Ovary (tissue), 9 donors: ENCODE results near the gene KCND2. TPM values are rescaled to one million over a fixed set of nuclear protein-coding genes. Genes with fewer than 3 reads are reported as not detected.

Experiments used
- DNase-seq, 5 donors: peaks; one replicate each; pipeline ENCODE4 v3.0.0-alpha.2; 2019 to 2020
- H3K27ac ChIP-seq, 2 donors: fragments of 200-600 bp; one replicate each; pipeline versions ENCODE4 v1.5.1 to v1.8.0; 2019 to 2022
- H3K27me3 ChIP-seq: fragments of 200-600 bp; one replicate; pipeline ENCODE4 v1.8.0; 2022
- H3K36me3 ChIP-seq: fragments of 200-600 bp; sonication (generic); one replicate; pipeline ENCODE4 v1.5.1; 2019
- H3K4me1 ChIP-seq: one replicate; pipeline ENCODE4 v1.8.1; 2013; ENCODE audit warnings: mild to moderate bottlenecking, moderate library complexity; ENCODE audit not compliant: insufficient read depth
- H3K4me3 ChIP-seq: fragments of 200-600 bp; sonication (generic); one replicate; pipeline ENCODE4 v1.5.1; 2017
- H3K9me3 ChIP-seq, 2 donors: fragments of 200-600 bp in 1 of 2; sonication (generic) in 1 of 2; one replicate each; pipeline versions ENCODE4 v1.5.1 to v1.8.1; 2013 to 2019; ENCODE audit warnings: mild to moderate bottlenecking in 1 of 2, moderate library complexity in 1 of 2
- CTCF ChIP-seq, 3 donors: fragments of 450-650 bp in 2 of 3; fragments of 200-600 bp in 1 of 3; IDR thresholded peaks; one replicate each; pipeline versions ENCODE4 v1.5.1 to v1.8.0; 2016 to 2022; ENCODE audit warnings: antibody characterized with exemption in 3 of 3, mild to moderate bottlenecking in 1 of 3
- EP300 ChIP-seq: sonication (generic); formaldehyde crosslinking; IDR thresholded peaks from one replicate; pipeline ENCODE4 v1.6.1; 2017; ENCODE audit warnings: antibody characterized with exemption
- POLR2A ChIP-seq: fragments of 450-650 bp; IDR thresholded peaks from one replicate; pipeline ENCODE4 v1.6.1; 2017; ENCODE audit warnings: antibody characterized with exemption, mild to moderate bottlenecking, moderate library complexity
- WGBS, 3 donors: extraction: QIAGEN DNeasy Blood & Tissue Kit in 1 of 3; methylation state at CpG; one replicate each; pipeline versions ENCODE4 v1.1.5 to v1.1.7; 2013 to 2017; 5-methylcytosine and 5-hydroxymethylcytosine counted together
- intact Hi-C, 4 donors: fragments of 100-400 bp; cut with DNase I; formaldehyde crosslinking; loops; one replicate each; pipeline versions ENCODE4 v1.11.0 to v1.15.1; 2022 to 2023
- polyA plus RNA-seq, 2 donors: library from polyadenylated mRNA; stranded (reverse); fragments of 200-250 nt in 1 of 2; fragments of 350-450 nt in 1 of 2; fragmentation: Illumina TruSeq in 1 of 2; extraction: RNeasy Lipid Tissue Mini Kit (QIAGEN cat#74804) in 1 of 2; gene quantifications; one replicate each; pipeline ENCODE4 v1.2.3, GENCODE V29; 2013 to 2014
- total RNA-seq, 7 donors: library from RNA; depleted of rRNA in 2 of 7; stranded (reverse); fragments of >200 nt in 2 of 7; fragmentation: NEBNext Ultra II Directional in 3 of 7; extraction: Animal tissue kit (Norgen Biotek cat#: 25700) in 3 of 7; gene quantifications; one replicate each; pipeline versions ENCODE4 v1.1.0 to v1.2.4, GENCODE V29; 2016 to 2023
- donor health status: DM: no; HTN: no; CAD: no; lungs with moderate emphysema.
- donor health status: DM: no; HTN: no; CAD: no.
- donor health status: Bipolar disorder and iron deficiency.
- donor health status: DM: yes; HTN: yes; CAD: no.
- donor health status: DM: no; HTN: no; CAD: no.
- donor health status: DM: yes; HTN: yes; CAD: no.

The KCND2 gene
- total and polyA plus RNA-seq, 9 donors: 3.2 to 14.5 (median 5.4) TPM

- intact Hi-C loops: no loop called here
- Histone ChIP-seq H3K27ac (no peak overlapping the region), H3K4me1 (no peaks in the 10 kb centered on the region), H3K9me3 (no peaks in the 10 kb centered on the region), H3K36me3 (no peaks in the 10 kb centered on the region), H3K4me3 (no peak overlapping the region), H3K27me3 (no peaks in the 10 kb centered on the region)
- DNase-seq: no peak
- no peak for TF ChIP-seq POLR2A
- TF ChIP-seq EP300: no peak
- no peak for TF ChIP-seq CTCF (IDR thresholded peaks at IDR 0.05)
Observed at GRCh38 chr7:120662291-120662690, 389.3 kb downstream of the KCND2 start.

- no peaks in the 10 kb centered on the region for H3K9me3 ChIP-seq
- H3K4me3 ChIP-seq: no peak overlapping the region
- H3K36me3 ChIP-seq: no peaks in the 10 kb centered on the region
- TF ChIP-seq POLR2A: no peak
- no peak for TF ChIP-seq EP300
- no peak for TF ChIP-seq CTCF (IDR thresholded peaks at IDR 0.05)
- DNase-seq: no peak
- 89 to 95% (median 92%) methylated on average over 1 of the region's 1 CpG for WGBS, 3 donors
- H3K4me1 ChIP-seq: no peaks in the 10 kb centered on the region
- intact Hi-C loops: no loop called here
- no peak overlapping the region for H3K27ac ChIP-seq
- no peaks in the 10 kb centered on the region for H3K27me3 ChIP-seq
Observed at GRCh38 chr7:120665068-120665467, 392.1 kb downstream of the KCND2 start.

- H3K27me3 ChIP-seq: no peaks in the 10 kb centered on the region
- no peak overlapping the region for H3K4me3 ChIP-seq
- H3K36me3 ChIP-seq: no peaks in the 10 kb centered on the region
- 80 to 83% (median 81%) methylated on average over 5 of the region's 5 CpGs for WGBS, 3 donors
- no peaks in the 10 kb centered on the region for H3K9me3 ChIP-seq
- no peak for DNase-seq
- TF ChIP-seq POLR2A (no peak), CTCF (IDR thresholded peaks at IDR 0.05) (no peak), EP300 (no peak)
- H3K4me1 ChIP-seq: no peaks in the 10 kb centered on the region
- H3K27ac ChIP-seq: no peak overlapping the region
- intact Hi-C loops: no loop called here
Observed at GRCh38 chr7:120675076-120675475, 402.1 kb downstream of the KCND2 start.

- Histone ChIP-seq H3K36me3 (no peaks in the 10 kb centered on the region), H3K4me3 (no peak overlapping the region), H3K4me1 (no peaks in the 10 kb centered on the region), H3K9me3 (no peaks in the 10 kb centered on the region), H3K27me3 (no peaks in the 10 kb centered on the region), H3K27ac (no peak overlapping the region)
- TF ChIP-seq CTCF (IDR thresholded peaks at IDR 0.05): no peak
- TF ChIP-seq EP300: no peak
- no peak for TF ChIP-seq POLR2A
- intact Hi-C loops: no loop called here
- WGBS, 3 donors: 94 to 100% (median 96%) methylated on average over 1 of the region's 1 CpG
- DNase-seq: no peak
Observed at GRCh38 chr7:120677535-120677934, 404.6 kb downstream of the KCND2 start.

GRCh38 chr7:120680985-120681384 lies 408.0 kb downstream of the KCND2 start:
- no peaks in the 10 kb centered on the region for H3K27me3 ChIP-seq
- H3K36me3 ChIP-seq: no peaks in the 10 kb centered on the region
- no peak for DNase-seq
- intact Hi-C loops: no loop called here
- WGBS, 3 donors: 80 to 87% (median 86%) methylated on average over 1 of the region's 1 CpG
- H3K9me3 ChIP-seq: no peaks in the 10 kb centered on the region
- H3K4me1 ChIP-seq: no peaks in the 10 kb centered on the region
- H3K4me3 ChIP-seq: no peak overlapping the region
- no peak overlapping the region for H3K27ac ChIP-seq
- no peak for TF ChIP-seq EP300
- no peak for TF ChIP-seq CTCF (IDR thresholded peaks at IDR 0.05)
- TF ChIP-seq POLR2A: no peak
